WTC11 (cell line): ENCODE data around the gene CSF1R. TPM values are rescaled to one million over a fixed set of nuclear protein-coding genes. Genes with fewer than 3 reads are reported as not detected.

Experiments
- ATAC-seq: fragments of 200-7000 bp; cut with Tn5 transposase; 2 replicates; pipeline ENCODE4 v1.10.0; 2021; ENCODE audit warnings: mild to moderate bottlenecking, moderate library complexity
- CTCF ChIA-PET: fragments of 300-600 bp; sonication (Branson Sonifier 250); formaldehyde crosslinking; loops from one replicate; lab custom pipeline; 2021; ENCODE audit warnings: antibody characterized with exemption; lab: Charles Lee
- POLR2A ChIA-PET: fragments of 350-600 bp; sonication (Branson Sonifier 250); formaldehyde crosslinking; loops from one replicate; lab custom pipeline; 2021; ENCODE audit warnings: antibody characterized with exemption; lab: Charles Lee
- DNase-seq: peaks from one replicate; pipeline ENCODE4 v3.0.0; 2021; ENCODE audit warnings: low spot score
- H3K27ac Mint-ChIP-seq: 2 replicates; pipeline ENCODE4 v1.8.0; 2021; ENCODE audit warnings: mixed read lengths
- H3K27me3 Mint-ChIP-seq: 2 replicates; pipeline ENCODE4 v1.8.0; 2021; ENCODE audit warnings: low read depth, mild to moderate bottlenecking, moderate library complexity, mixed read lengths
- H3K36me3 Mint-ChIP-seq: 2 replicates; pipeline ENCODE4 v1.8.0; 2021; ENCODE audit warnings: mixed read lengths
- H3K4me1 Mint-ChIP-seq: 2 replicates; pipeline ENCODE4 v1.8.0; 2022; ENCODE audit warnings: mixed read lengths
- H3K4me3 Mint-ChIP-seq: 2 replicates; pipeline ENCODE4 v1.8.0; 2021; ENCODE audit warnings: mild to moderate bottlenecking, moderate library complexity, mixed read lengths
- H3K9me3 Mint-ChIP-seq: 2 replicates; pipeline ENCODE4 v1.8.0; 2021; ENCODE audit warnings: mixed read lengths
- AFF4 ChIP-seq: sonication (generic); formaldehyde crosslinking; IDR thresholded peaks from 2 replicates; pipeline ENCODE4 v1.8.1; 2023; ENCODE audit warnings: mild to moderate bottlenecking, missing genetic modification reagents, borderline replicate concordance
- AR ChIP-seq: fragments of 250-450 bp; sonication (Bioruptor Pico); IDR thresholded peaks from 2 replicates; pipeline ENCODE4 v1.9.0; 2021; ENCODE audit warnings: mild to moderate bottlenecking
- CBFB ChIP-seq: sonication (generic); formaldehyde crosslinking; IDR thresholded peaks from 2 replicates; pipeline ENCODE4 v1.8.1; 2022; ENCODE audit warnings: mild to moderate bottlenecking, low read depth, missing genetic modification reagents
- CTCF ChIP-seq: fragments of 200-600 bp; IDR thresholded peaks from 2 replicates; pipeline ENCODE4 v1.8.0; 2022; ENCODE audit warnings: antibody characterized with exemption
- ERG ChIP-seq: fragments of 250-450 bp; sonication (Bioruptor Pico); IDR thresholded peaks from 2 replicates; pipeline ENCODE4 v1.8.0; 2021; ENCODE audit warnings: mild to moderate bottlenecking
- ESRRA ChIP-seq: sonication (generic); formaldehyde crosslinking; IDR thresholded peaks from 2 replicates; pipeline ENCODE4 v1.8.1; 2022; ENCODE audit warnings: mild to moderate bottlenecking, missing genetic modification reagents, borderline replicate concordance
- IRF2 ChIP-seq: sonication (generic); formaldehyde crosslinking; IDR thresholded peaks from 2 replicates; pipeline ENCODE4 v1.8.0; 2022; ENCODE audit warnings: low read depth, missing genetic modification reagents, borderline replicate concordance
- MXD4 ChIP-seq: fragments of 250-450 bp; sonication (Bioruptor Pico); IDR thresholded peaks from 2 replicates; pipeline ENCODE4 v1.8.0; 2021; ENCODE audit warnings: mild to moderate bottlenecking, moderate library complexity, borderline replicate concordance
- NFATC4 ChIP-seq: fragments of 250-450 bp; sonication (Bioruptor Pico); IDR thresholded peaks from 2 replicates; pipeline ENCODE4 v1.9.0; 2021; ENCODE audit warnings: mild to moderate bottlenecking
- NR3C1 ChIP-seq: sonication (generic); formaldehyde crosslinking; conservative IDR thresholded peaks from 2 replicates; pipeline ENCODE4 v1.8.1; 2023; ENCODE audit warnings: low read depth, mild to moderate bottlenecking, missing genetic modification reagents
- SOX15 ChIP-seq: fragments of 250-450 bp; sonication (Bioruptor Pico); IDR thresholded peaks from 2 replicates; pipeline ENCODE4 v1.9.0; 2021; ENCODE audit warnings: mild to moderate bottlenecking
- TCF7 ChIP-seq: sonication (generic); formaldehyde crosslinking; IDR thresholded peaks from 2 replicates; pipeline ENCODE4 v1.8.0; 2022; ENCODE audit warnings: mild to moderate bottlenecking, low read depth, missing genetic modification reagents, moderate library complexity
- USF1 ChIP-seq: sonication (generic); formaldehyde crosslinking; IDR thresholded peaks from 2 replicates; pipeline ENCODE4 v1.8.0; 2022; ENCODE audit warnings: mild to moderate bottlenecking, missing genetic modification reagents
- ZNF232 ChIP-seq: sonication (generic); formaldehyde crosslinking; IDR thresholded peaks from 2 replicates; pipeline ENCODE4 v1.8.0; 2022; ENCODE audit warnings: mild to moderate bottlenecking, missing genetic modification reagents
- ZNF263 ChIP-seq: sonication (generic); formaldehyde crosslinking; IDR thresholded peaks from 2 replicates; pipeline ENCODE4 v1.8.1; 2022; ENCODE audit warnings: low read depth, mild to moderate bottlenecking, moderate library complexity, missing genetic modification reagents
- ZNF671 ChIP-seq: fragments of 250-450 bp; sonication (Bioruptor Pico); IDR thresholded peaks from 2 replicates; pipeline ENCODE4 v1.8.0; 2021; ENCODE audit warnings: mild to moderate bottlenecking
- total RNA-seq: library from RNA; stranded (reverse); gene quantifications from 3 replicates; pipeline ENCODE4 v1.2.3, GENCODE V29; 2021
- TF ChIP-seq, protein P1 (sequence below): sonication (generic); formaldehyde crosslinking; IDR thresholded peaks from 2 replicates; pipeline ENCODE4 v1.8.1; 2022; ENCODE audit warnings: missing genetic modification reagents, borderline replicate concordance
- TF ChIP-seq, protein P2 (sequence below): sonication (generic); formaldehyde crosslinking; IDR thresholded peaks from 2 replicates; pipeline ENCODE4 v1.8.1; 2022; ENCODE audit warnings: mild to moderate bottlenecking, moderate library complexity, missing genetic modification reagents

Gene CSF1R
- total RNA-seq, 1 experiment from 2014 or later: 0.20 TPM

DNA sequence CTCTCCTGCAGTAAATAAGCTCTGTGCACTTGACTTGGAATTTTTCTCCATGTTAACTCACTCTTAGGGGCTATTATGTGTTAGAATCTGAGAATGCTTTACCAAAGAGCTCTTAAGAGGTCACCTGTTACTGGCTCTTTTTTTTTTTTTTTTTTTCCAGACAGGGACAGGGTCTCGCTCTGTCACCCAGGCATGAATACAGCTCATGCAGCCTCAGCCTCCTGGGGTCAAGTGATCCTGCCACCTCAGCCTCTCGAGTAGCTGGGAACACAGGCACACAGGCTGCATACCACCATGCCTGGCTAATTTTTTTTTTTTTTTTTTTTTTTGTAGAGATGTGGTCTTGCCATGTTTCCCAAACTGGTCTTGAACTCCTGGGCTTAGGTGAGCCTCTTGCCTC lies 63.7 kb downstream of the CSF1R start (continued):
- TF ChIP-seq AR (CRISPR knock-in tag): no peak
- TF ChIP-seq MXD4 (CRISPR knock-in tag): no peak

DNA sequence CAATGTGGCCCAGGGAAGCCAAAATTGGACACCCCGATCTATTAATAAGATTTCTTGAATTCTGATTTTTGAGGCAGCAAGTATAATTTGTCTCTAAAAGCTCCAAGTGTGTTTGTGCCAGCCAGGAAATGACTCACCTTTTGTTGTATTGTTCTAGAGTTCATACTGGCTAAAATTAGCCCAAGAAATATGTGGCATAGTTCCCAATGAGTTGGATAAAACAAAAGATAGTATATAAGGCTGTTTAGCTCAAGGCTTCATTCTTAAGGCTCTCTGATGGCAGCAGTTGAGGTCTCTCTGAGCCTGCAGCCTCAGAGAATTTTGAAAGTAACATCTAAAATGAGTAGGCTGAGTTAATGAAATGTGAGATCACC lies 64.2 kb downstream of the CSF1R start:
- ATAC-seq (no peak), DNase-seq (no peak)
- H3K27ac Mint-ChIP-seq: peak overlapping the region; percentile 92
- ChIA-PET CTCF (interaction anchor here (0.7 to 1.2 kb wide), 6 partner anchors 23 to 327 kb away, joined by 3 to 4 read pairs (median 3); no protein-coding TSS in a partner anchor), POLR2A (no interaction called here)
- H3K27me3 Mint-ChIP-seq: no peaks in the 10 kb centered on the region
- H3K4me1 Mint-ChIP-seq: peaks cover 27% of the 10 kb centered on the region
- H3K36me3 Mint-ChIP-seq: peaks cover 76% of the 10 kb centered on the region
- no peak for TF ChIP-seq CBFB (CRISPR knock-in tag)
- no peak for TF ChIP-seq CTCF
- no peak for TF ChIP-seq ERG
- TF ChIP-seq, all 79 proteins: peak for 0
- H3K4me3 Mint-ChIP-seq: peak overlapping the region; percentile 24
- no peaks in the 10 kb centered on the region for H3K9me3 Mint-ChIP-seq

GRCh38 chr5:150021491-150022157 lies 64.7 kb downstream of the CSF1R start:
- Mint-ChIP-seq H3K9me3 (peaks cover 3% of the 10 kb centered on the region), H3K36me3 (peaks cover 78% of the 10 kb centered on the region), H3K27me3 (no peaks in the 10 kb centered on the region), H3K4me1 (peaks cover 27% of the 10 kb centered on the region), H3K27ac (peak overlapping the region; percentile 92), H3K4me3 (peak overlapping the region; percentile 24)
- peak; percentile 92 for ATAC-seq
- ChIA-PET CTCF (interaction anchor here (1.0 to 1.2 kb wide), 4 partner anchors 24 to 327 kb away, joined by 3 to 5 read pairs (median 4); no protein-coding TSS in a partner anchor), POLR2A (no interaction called here)
- DNase-seq: peak; percentile 20
- no peak for TF ChIP-seq NR3C1 (CRISPR knock-in tag)
- TF ChIP-seq TCF7: no peak
- TF ChIP-seq ZNF263 (CRISPR knock-in tag): no peak
- no peak for TF ChIP-seq ESRRA (CRISPR knock-in tag)
- TF ChIP-seq ZNF671 (CRISPR knock-in tag): no peak
- TF ChIP-seq SOX15: no peak
- no peak for TF ChIP-seq NFATC4
- no peak for TF ChIP-seq AFF4 (CRISPR knock-in tag)
- TF ChIP-seq USF1 (CRISPR knock-in tag): no peak
- TF ChIP-seq, protein P1, sequence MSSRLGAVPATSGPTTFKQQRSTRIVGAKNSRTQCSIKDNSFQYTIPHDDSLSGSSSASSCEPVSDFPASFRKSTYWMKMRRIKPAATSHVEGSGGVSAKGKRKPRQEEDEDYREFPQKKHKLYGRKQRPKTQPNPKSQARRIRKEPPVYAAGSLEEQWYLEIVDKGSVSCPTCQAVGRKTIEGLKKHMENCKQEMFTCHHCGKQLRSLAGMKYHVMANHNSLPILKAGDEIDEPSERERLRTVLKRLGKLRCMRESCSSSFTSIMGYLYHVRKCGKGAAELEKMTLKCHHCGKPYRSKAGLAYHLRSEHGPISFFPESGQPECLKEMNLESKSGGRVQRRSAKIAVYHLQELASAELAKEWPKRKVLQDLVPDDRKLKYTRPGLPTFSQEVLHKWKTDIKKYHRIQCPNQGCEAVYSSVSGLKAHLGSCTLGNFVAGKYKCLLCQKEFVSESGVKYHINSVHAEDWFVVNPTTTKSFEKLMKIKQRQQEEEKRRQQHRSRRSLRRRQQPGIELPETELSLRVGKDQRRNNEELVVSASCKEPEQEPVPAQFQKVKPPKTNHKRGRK (CRISPR knock-in tag): no peak
- TF ChIP-seq, protein P2, sequence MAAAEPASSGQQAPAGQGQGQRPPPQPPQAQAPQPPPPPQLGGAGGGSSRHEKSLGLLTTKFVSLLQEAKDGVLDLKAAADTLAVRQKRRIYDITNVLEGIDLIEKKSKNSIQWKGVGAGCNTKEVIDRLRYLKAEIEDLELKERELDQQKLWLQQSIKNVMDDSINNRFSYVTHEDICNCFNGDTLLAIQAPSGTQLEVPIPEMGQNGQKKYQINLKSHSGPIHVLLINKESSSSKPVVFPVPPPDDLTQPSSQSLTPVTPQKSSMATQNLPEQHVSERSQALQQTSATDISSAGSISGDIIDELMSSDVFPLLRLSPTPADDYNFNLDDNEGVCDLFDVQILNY (CRISPR knock-in tag): no peak
- no peak for TF ChIP-seq IRF2
- TF ChIP-seq ZNF232: no peak
